GM12892 (cell line): Measurements from ENCODE around the gene TEX36.

Source experiments
- POLR2A ChIP-seq: IDR thresholded peaks from 2 replicates; pipeline ENCODE4 v1.6.1; 2011; ENCODE audit warnings: low read depth, low read length, control low read depth
- POLR2AphosphoS5 ChIP-seq: IDR thresholded peaks from 2 replicates; pipeline ENCODE4 v1.6.1; 2011; ENCODE audit warnings: low read depth, low read length, control low read depth

GRCh38 chr10:125656523-125656922 is 26.4 kb downstream of the TEX36 start:
- TF ChIP-seq POLR2A (no peak), POLR2AphosphoS5 (no peak)
